ENCODE results near the gene COPS8. TPM values are rescaled to one million over a fixed set of nuclear protein-coding genes. Genes with fewer than 3 reads are reported as not detected.

Gene COPS8
- total and polyA plus RNA-seq, 2 donors (not counting 3 experiments of a cell fraction or from before 2014, with no cell fraction given), result 73.6 to 80.7 TPM

GRCh38 chr2:237118561-237119155 is 33.0 kb downstream of the COPS8 start:
- CTCF ChIA-PET, result interaction anchor here (0.6 kb wide), 1 partner anchor 101 kb away, joined by 3 read pairs; no protein-coding TSS in a partner anchor
- Histone ChIP-seq H3K4me2 (ENCODE audit: insufficient read depth, low read length) (no peak overlapping the region), H3K36me3 (ENCODE audit: control insufficient read depth in 2 of 2, extremely low read depth in 1 of 2, insufficient read depth in 2 of 2, low read length in 2 of 2) (no peaks in the 10 kb centered on the region), H3K9ac (replicated peaks; ENCODE audit: extremely low read depth, insufficient read depth, low read length) (no peak overlapping the region), H3K4me1 (ENCODE audit: control insufficient read depth, extremely low read depth, insufficient read depth, low read length) (peaks cover 3% of the 10 kb centered on the region), H3K4me3 (replicated peaks in 1 of 3; ENCODE audit: insufficient read depth in 1 of 3, low read depth in 1 of 3, low read length in 3 of 3) (no peak overlapping the region), H2AFZ (ENCODE audit: low read depth, low read length) (no peak overlapping the region), H4K20me1 (replicated peaks; ENCODE audit: control insufficient read depth, extremely low read depth, insufficient read depth, low read length) (no peaks in the 10 kb centered on the region), H3K9me1 (replicated peaks; ENCODE audit: control insufficient read depth, extremely low read depth, insufficient read depth, low read length) (no peaks in the 10 kb centered on the region), H3K27ac (ENCODE audit: insufficient read depth, low read depth, low read length) (no peak overlapping the region), H3K9me3 (replicated peaks; ENCODE audit: control insufficient read depth, insufficient read depth, low read length) (no peaks in the 10 kb centered on the region), H3K79me2 (ENCODE audit: control insufficient read depth, insufficient read depth, low read length) (no peaks in the 10 kb centered on the region), H3K27me3 (ENCODE audit: control insufficient read depth in 2 of 2, insufficient read depth in 2 of 2, low read length in 2 of 2) (no peaks in the 10 kb centered on the region)
- dilution Hi-C loops (cut with MboI; ENCODE audit: extremely low pct_ligation_motif_present, low sequenced_read_pairs), result no loop called here
- POLR2A ChIA-PET, result no interaction called here
- no peak for FAIRE-seq
- no peak for TF ChIP-seq MYC (IDR thresholded peaks at IDR 0.05; ENCODE audit: low read depth, low read length)
- TF ChIP-seq POLR2AphosphoS5 (IDR thresholded peaks at IDR 0.05; ENCODE audit: insufficient read depth, low read depth, low read length), result no peak
- TF ChIP-seq FOS (IDR thresholded peaks at IDR 0.05; ENCODE audit: borderline replicate concordance, insufficient read depth, low read length), result no peak
- no peak for TF ChIP-seq EZH2 (IDR thresholded peaks at IDR 0.05; ENCODE audit: borderline replicate concordance, low read depth, low read length, severe bottlenecking)
- no peak for TF ChIP-seq POLR2A (IDR thresholded peaks at IDR 0.05; ENCODE audit: low read depth, low read length)
- TF ChIP-seq JUN (IDR thresholded peaks at IDR 0.05; ENCODE audit: borderline replicate concordance, insufficient read depth, insufficient read length, low read depth), result no peak
- TF ChIP-seq MAX (IDR thresholded peaks at IDR 0.05; ENCODE audit: insufficient read depth, insufficient read length), result no peak
- no peak for TF ChIP-seq GATA2 (IDR thresholded peaks at IDR 0.05; ENCODE audit: insufficient read depth, insufficient read length, low read depth, low read length)
- DNase-seq (ENCODE audit: low read depth, low spot score), result no peak
- BruUV-seq (replicated peaks), result no TSS peak
- intact Hi-C loops (cut with micrococcal nuclease), result no loop called here
